ENCODE data around the gene FAM83C. TPM values are rescaled to one million over a fixed set of nuclear protein-coding genes. Genes with fewer than 3 reads are reported as not detected.

The FAM83C gene
- total and polyA plus RNA-seq, 10 of the 15 experiments (the other 5 are each of a cell fraction or from before 2014, with no cell fraction given) = not detected

DNA sequence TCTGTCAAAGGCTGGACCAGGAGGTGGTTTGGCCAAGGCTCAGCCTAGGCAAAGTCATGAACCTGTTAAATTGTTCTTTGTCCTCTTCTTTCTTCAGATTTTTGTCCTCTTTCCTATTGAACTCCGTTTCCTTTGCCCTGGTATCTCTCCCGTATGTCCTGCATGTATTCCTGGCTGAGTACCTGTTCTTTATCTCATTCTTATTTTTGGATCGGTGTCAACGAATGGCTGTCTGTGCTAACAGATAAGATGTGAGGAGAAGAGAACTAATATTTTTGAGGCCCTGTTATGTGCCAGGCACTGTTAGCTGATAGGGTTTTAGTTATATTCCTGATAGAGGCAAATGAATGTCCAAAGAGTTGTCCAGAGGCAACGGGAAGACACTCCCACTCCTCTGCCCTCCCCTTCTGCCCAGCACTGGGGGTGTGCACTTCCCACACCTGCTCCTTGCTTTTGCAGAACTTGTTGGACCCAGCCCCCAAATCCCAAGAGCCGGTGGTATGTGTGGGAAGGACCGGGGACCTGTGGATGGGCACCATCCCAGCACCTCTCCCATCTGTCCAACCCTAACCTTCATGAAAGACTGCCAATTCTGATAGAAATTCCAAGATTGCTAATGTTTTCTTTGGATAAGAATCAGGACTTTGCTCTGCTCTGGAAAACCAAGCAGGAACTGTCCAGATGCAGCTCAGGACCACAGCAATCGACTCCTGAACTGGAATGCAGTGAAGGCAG is 34.9 kb downstream of the FAM83C start:
- Histone ChIP-seq H3K36me3 (ENCODE audit: control insufficient read depth in 2 of 2, insufficient read depth in 2 of 2, low read length in 1 of 2) (no peaks in the 10 kb centered on the region; a peak in 1 of 4 replicates), H3K9ac (ENCODE audit: control insufficient read depth, insufficient read depth, low read length) (no peak overlapping the region), H3K27ac (ENCODE audit: control insufficient read depth, insufficient read depth) (no peak overlapping the region), H3K79me2 (ENCODE audit: control insufficient read depth, insufficient read depth, low read length) (no peaks in the 10 kb centered on the region), H3K9me3 (replicated peaks; ENCODE audit: control insufficient read depth, insufficient read depth, low read length) (no peaks in the 10 kb centered on the region), H3K4me3 (no peak overlapping the region), H4K20me1 (ENCODE audit: control insufficient read depth, insufficient read depth) (no peaks in the 10 kb centered on the region), H3K27me3 (replicated peaks in 1 of 2; ENCODE audit: control insufficient read depth in 2 of 2, insufficient read depth in 2 of 2, low read length in 1 of 2) (no peaks in the 10 kb centered on the region), H2AFZ (ENCODE audit: control insufficient read depth, low read depth, low read length) (no peak overlapping the region), H3K4me1 (ENCODE audit: control insufficient read depth, insufficient read depth, low read length) (peaks cover 3% of the 10 kb centered on the region), H3K4me2 (ENCODE audit: control insufficient read depth, insufficient read depth) (no peak overlapping the region)
- intact Hi-C loops (cut with micrococcal nuclease; ENCODE audit: unreplicated experiment) = no loop called here
- ChIA-PET POLR2A (no interaction called here), RAD21 (ENCODE audit: unreplicated experiment) (no interaction called here), SMC1A (ENCODE audit: uncharacterized antibody, unreplicated experiment) (no interaction called here), CTCF (interaction anchor here (1.0 to 1.4 kb wide), 2 partner anchors 12 to 112 kb away, joined by 3 to 4 read pairs; no protein-coding TSS in a partner anchor)
- TF ChIP-seq SUPT20H (IDR thresholded peaks at IDR 0.05; ENCODE audit: borderline replicate concordance, control insufficient read depth, low read depth, low read length) (no peak), DPF2 (IDR thresholded peaks at IDR 0.05) (no peak), KDM1A (IDR thresholded peaks at IDR 0.05; ENCODE audit: borderline replicate concordance) (no peak), SREBF2 (IDR thresholded peaks at IDR 0.05; ENCODE audit: low read length) (no peak), PAX5 (IDR thresholded peaks at IDR 0.05; ENCODE audit: borderline replicate concordance, low read depth, low read length) (no peak), NFYB (IDR thresholded peaks at IDR 0.05; ENCODE audit: insufficient read depth, low read depth, low read length) (no peak), PBX3 (IDR thresholded peaks at IDR 0.05; ENCODE audit: insufficient replicate concordance, low read depth, low read length) (no peak), SIN3A (IDR thresholded peaks at IDR 0.05; ENCODE audit: low read depth, low read length) (no peak), ZSCAN29 (IDR thresholded peaks at IDR 0.05) (no peak), JUNB (IDR thresholded peaks at IDR 0.05) (no peak), ASH2L (IDR thresholded peaks at IDR 0.05; ENCODE audit: borderline replicate concordance, low read depth) (no peak), CREM (IDR thresholded peaks at IDR 0.05; ENCODE audit: low read depth) (no peak), RFX5 (IDR thresholded peaks at IDR 0.05; ENCODE audit: low read depth, low read length) (no peak)
- TF ChIP-seq, protein P1, sequence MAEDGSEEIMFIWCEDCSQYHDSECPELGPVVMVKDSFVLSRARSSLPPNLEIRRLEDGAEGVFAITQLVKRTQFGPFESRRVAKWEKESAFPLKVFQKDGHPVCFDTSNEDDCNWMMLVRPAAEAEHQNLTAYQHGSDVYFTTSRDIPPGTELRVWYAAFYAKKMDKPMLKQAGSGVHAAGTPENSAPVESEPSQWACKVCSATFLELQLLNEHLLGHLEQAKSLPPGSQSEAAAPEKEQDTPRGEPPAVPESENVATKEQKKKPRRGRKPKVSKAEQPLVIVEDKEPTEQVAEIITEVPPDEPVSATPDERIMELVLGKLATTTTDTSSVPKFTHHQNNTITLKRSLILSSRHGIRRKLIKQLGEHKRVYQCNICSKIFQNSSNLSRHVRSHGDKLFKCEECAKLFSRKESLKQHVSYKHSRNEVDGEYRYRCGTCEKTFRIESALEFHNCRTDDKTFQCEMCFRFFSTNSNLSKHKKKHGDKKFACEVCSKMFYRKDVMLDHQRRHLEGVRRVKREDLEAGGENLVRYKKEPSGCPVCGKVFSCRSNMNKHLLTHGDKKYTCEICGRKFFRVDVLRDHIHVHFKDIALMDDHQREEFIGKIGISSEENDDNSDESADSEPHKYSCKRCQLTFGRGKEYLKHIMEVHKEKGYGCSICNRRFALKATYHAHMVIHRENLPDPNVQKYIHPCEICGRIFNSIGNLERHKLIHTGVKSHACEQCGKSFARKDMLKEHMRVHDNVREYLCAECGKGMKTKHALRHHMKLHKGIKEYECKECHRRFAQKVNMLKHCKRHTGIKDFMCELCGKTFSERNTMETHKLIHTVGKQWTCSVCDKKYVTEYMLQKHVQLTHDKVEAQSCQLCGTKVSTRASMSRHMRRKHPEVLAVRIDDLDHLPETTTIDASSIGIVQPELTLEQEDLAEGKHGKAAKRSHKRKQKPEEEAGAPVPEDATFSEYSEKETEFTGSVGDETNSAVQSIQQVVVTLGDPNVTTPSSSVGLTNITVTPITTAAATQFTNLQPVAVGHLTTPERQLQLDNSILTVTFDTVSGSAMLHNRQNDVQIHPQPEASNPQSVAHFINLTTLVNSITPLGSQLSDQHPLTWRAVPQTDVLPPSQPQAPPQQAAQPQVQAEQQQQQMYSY (CRISPR knock-in tag; IDR thresholded peaks at IDR 0.05) = no peak
- BruUV-seq (replicated peaks) = no TSS peak
- 83% methylated on average over 8 of the region's 8 CpGs for WGBS (ENCODE audit: insufficient coverage, insufficient replicate concordance, low lambda C conversion rate, missing lambda C conversion rate)
- no peak for ATAC-seq
- DNase-seq (ENCODE audit: low read depth, low spot score) = no peak
- no peak for FAIRE-seq
- in situ Hi-C loops (cut with MboI) = loop anchor here (25.0 kb wide), 1 partner anchor 420 kb away; the partner anchor contains the start of gene NCOA6
